GM12891 (cell line): ENCODE results near the gene TMEM128.

ENCODE experiments used
- POLR2A ChIP-seq: IDR thresholded peaks from 2 replicates; pipeline ENCODE4 v1.6.1; 2011; ENCODE audit warnings: low read depth, low read length, control low read depth
- POLR2AphosphoS5 ChIP-seq: IDR thresholded peaks from 2 replicates; pipeline ENCODE4 v1.6.1; 2011; ENCODE audit warnings: low read depth, low read length, control low read depth
- POU2F2 ChIP-seq: IDR thresholded peaks from 2 replicates; pipeline ENCODE4 v1.6.1; 2011; ENCODE audit warnings: low read depth, mild to moderate bottlenecking, control low read depth, low read length, moderate library complexity
- TAF1 ChIP-seq: IDR thresholded peaks from 2 replicates; pipeline ENCODE4 v1.6.1; 2011; ENCODE audit warnings: low read depth, low read length, control low read depth

GRCh38 chr4:4247696-4248028, 361 bp downstream of the TMEM128 start:
- TF ChIP-seq POLR2A (no peak), POU2F2 (no peak), POLR2AphosphoS5 (no peak), TAF1 (no peak)
